ENCODE results near the gene NBPF6. TPM values are rescaled to one million over a fixed set of nuclear protein-coding genes. Genes with fewer than 3 reads are reported as not detected.
"Not testable (repeated sequence)": the region's sequence is repeated elsewhere in the genome, so short reads cannot be mapped to it uniquely, and the experiment has no call there.

Gene NBPF6, protein sequence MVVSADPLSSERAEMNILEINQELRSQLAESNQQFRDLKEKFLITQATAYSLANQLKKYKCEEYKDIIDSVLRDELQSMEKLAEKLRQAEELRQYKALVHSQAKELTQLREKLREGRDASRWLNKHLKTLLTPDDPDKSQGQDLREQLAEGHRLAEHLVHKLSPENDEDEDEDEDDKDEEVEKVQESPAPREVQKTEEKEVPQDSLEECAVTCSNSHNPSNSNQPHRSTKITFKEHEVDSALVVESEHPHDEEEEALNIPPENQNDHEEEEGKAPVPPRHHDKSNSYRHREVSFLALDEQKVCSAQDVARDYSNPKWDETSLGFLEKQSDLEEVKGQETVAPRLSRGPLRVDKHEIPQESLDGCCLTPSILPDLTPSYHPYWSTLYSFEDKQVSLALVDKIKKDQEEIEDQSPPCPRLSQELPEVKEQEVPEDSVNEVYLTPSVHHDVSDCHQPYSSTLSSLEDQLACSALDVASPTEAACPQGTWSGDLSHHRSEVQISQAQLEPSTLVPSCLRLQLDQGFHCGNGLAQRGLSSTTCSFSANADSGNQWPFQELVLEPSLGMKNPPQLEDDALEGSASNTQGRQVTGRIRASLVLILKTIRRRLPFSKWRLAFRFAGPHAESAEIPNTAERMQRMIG
- not detected for total RNA-seq

DNA sequence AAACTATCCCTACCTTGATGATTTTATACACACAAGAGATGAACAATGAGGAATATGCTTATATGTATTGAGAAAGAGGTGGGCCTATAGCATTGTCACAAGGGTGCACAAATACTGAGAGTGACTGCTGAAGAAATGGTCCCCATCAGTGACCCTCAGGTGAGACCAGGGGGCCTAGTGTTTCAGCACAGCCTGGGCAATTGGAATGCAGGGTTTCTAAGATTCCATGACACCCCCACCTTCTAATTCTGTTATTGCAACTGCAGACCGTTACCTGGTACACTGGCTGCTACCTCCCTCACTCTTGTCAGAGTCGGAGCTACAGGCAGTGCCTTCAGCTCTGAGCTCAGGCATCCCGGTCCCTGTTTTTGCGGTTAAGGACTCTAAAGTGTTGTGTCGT lies at the start of gene NBPF6:
Gene NBPF6, plus strand, starts transcription at position 301 of the 400 bp plus-strand sequence. CDS start 259 bp downstream, outside the sequence.
- not testable (repeated sequence) for DNase-seq

DNA sequence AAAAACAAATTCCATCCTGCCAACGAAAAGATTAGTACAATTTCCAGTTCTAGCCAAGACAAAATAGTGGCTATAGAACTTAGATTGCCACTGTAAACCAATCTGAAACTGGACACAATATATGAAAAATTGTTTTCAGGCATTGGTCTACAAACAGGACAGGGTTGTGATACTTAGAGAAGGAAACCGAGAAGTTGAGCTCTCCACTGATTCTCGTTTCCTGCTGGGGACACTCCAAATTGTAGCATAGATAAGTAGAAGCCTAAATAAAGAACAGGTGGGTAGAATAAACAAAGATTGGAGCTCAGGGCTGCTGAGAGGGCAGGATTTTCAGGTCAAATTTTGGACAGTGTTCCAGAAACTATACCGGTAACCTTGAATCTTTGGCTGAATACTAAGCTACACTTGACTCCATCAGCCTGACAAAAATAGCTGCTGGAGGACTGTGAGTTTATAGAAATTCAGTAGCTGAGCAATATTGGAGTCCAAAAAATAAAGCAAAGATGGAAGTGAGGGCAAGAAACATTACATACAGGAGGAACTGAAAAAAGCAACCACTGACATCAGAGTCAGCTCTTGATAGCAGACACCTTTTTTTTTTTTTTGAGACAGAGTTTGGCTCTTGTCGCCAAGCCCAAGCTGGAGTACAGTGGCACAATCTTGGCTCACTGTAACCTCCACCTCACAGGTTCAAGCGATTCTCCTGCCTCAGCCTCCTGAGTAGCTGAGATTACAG lies 38.9 kb upstream of the NBPF6 start:
- not testable (repeated sequence) for DNase-seq

DNA sequence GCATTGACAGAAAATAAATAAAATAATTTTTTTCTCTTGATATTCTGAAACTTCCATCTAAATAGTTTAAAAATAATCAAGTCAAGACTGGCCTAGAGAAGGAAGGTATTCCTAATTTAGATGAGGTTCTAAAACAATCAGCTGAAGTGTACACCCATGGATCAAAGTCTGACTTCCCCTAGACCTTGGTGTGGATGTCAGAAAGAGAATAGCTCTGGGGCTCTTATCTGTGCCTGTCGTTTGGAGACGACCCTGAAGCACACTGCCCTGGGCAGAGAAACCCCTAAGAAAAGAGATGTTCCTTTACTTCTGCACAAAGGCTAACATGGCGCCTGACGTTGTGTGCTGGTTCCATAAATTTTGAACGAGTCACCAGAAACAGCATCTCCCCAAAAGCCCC lies 30.0 kb upstream of the NBPF6 start:
- not testable (repeated sequence) for DNase-seq

DNA sequence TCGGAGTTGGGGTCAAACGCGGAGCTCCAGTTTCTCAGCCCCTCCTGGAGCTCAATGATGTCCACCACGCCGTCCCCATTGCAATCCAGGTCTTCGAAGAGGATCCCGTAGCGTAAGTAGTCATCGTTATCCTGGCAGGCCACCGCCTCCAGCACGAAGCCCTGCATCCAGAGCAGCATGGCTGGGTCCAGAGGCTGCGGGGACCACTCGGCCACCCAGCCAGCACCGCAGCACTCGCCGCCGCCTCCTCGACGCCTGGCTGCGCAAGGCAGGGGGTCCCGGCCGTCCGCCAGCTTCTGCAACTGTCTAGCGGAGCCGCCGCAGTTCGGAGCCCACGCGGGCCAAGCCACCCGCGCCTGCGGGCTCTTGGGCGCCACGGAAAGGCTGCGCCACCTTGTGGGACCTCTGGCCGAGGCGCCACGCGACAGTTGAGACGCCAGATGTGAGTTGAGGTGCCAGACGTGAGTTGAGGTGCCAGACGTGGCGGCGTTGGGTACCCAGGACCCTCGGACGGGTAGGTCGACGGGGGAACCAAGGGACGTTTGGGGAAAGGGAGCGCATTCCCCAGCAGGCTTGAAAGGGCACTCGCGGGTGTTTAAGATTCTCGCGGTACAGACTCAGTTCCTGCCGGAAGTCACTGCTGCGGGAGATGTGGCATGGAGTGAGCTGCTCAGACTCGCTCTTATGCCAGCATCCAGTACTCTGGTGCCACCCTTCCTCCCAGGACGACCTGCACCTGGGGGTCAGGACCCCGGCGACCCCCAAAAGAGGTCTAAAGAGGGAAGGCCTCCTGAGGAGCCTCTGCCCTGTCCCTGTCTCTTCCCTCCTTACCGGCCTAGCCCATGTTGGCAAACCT lies 28.9 kb upstream of the NBPF6 start:
- not testable (repeated sequence) for DNase-seq

DNA sequence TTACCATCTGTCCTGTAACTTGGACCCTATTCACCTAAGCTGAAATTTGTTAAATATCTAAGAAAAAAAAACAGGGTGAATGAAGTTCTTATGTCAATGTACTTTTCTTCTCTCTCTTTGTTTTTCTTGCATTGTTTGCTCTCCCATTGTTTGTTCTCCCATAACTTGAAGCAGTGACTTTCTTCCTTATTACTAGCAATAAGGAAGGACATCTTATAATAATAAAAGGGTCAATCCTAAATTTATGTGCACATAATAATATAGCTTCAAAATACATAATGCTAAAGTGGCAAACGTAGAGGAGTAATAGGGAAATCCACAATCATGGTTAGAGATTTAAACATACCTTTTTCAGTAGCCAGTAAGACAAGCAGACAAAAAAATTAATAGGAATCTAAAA lies 23.3 kb upstream of the NBPF6 start:
- DNase-seq: not testable (repeated sequence)

DNA sequence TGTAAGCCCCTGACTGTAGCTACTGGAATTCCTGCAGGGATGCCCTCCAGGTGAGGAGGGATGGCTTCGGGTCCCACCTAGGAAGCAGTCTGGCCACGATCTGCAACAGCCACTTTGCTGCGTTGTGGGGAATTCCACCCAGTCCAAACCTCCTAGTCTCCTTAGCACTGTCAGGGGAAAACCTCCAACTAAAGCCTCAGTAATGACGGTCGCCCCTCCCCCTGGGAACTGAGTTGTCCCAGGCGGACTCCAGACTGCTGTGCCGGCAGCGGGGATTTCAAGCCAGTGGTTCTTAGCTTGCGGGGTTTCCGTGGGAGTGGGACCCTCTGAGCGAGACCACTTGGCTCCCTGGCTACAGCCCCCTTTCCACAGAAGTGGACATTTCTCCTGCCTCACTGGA lies 18.1 kb upstream of the NBPF6 start:
- DNase-seq: not testable (repeated sequence)

DNA sequence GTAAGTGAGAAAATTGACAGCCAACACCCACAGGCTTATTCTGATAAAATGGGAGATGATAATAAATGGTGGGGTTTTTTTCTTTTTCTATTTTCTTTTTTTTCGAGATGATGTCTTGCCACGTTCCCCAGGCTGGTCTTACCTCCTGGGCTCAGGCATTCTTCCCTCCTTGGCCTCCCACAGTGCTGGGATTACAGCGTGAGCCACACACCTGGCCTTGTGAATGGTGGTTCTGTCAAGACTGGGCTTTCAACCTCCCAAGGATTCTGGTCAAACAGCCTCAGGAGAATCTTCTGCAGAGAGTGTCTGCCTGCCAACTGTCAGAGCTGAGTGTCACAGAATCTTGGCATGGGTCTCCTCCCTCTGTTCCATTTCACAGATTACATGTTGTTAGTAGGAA lies 16.7 kb upstream of the NBPF6 start:
- not testable (repeated sequence) for DNase-seq

DNA sequence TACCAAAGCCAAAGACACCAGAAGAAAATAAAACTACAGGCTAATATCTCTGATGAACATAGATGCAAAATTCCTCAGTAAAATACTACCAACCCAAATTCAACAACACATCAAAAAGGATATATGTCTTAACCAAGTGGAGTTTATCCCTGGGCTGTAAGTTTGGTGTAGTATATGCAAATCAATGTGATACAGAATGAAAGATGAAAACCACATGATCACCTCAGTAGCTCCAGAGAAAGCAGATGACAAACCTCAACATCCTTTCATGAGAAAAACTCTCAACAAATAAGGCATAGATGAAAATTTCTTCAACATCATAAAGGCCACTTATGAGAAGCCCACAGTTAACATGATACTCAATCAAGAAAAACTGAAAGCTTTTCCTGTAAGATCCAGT lies 11.6 kb upstream of the NBPF6 start:
- DNase-seq: not testable (repeated sequence)

DNA sequence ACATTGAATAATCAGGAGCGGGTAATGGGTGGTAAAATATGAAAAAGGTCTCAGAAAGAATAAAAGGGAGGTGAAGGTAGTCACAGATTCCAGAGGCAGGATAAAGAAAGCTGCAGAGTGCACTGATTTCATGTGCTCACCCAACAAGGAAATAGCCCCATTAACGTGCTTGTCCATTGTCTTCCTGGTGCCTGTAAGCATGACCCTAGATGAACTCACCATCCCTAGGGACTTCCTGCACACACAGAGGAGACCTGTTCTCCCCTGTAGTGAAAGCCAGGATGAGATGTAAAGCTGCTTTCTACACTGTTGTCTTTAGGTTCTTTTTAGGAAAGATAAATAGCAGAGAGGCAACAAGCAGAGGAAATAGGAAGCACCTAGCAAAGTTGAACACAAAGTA lies 4.4 kb downstream of the NBPF6 start:
- DNase-seq: not testable (repeated sequence)

DNA sequence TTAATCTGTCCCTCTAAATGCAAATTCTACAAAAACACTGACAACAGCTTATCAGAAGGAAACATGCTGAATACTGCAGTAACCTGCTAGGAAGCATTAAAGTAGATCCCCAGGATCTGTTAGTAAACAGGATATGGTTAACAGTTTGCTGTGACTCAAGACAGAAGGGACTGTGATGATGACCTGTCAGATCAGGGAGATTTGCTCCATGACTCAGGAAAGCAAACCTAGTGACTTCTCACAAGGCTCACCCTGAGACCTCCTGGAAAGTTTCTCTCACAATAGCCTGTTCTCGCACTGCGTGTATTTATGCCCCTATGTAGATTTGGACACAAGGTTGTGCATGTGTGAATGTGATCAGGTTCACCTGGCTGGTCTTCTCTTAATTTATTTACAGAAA lies 8.5 kb downstream of the NBPF6 start:
- DNase-seq: not testable (repeated sequence)

DNA sequence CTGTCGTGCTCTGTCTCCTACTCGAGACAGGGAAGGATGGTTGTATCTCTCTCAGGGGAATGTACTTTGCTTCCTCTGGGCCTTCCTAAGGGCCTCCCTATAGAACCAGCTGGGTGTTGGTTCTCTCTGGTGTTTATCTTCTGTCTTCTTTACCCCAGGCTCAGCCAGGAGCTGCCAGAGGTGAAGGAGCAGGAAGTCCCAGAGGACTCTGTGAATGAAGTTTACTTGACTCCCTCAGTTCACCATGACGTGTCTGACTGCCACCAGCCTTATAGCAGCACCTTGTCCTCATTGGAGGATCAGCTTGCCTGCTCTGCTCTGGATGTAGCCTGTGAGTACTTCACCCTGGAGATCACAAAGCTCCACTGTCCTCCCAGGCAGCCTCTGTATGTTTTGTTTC lies 11.6 kb downstream of the NBPF6 start:
- not testable (repeated sequence) for DNase-seq

DNA sequence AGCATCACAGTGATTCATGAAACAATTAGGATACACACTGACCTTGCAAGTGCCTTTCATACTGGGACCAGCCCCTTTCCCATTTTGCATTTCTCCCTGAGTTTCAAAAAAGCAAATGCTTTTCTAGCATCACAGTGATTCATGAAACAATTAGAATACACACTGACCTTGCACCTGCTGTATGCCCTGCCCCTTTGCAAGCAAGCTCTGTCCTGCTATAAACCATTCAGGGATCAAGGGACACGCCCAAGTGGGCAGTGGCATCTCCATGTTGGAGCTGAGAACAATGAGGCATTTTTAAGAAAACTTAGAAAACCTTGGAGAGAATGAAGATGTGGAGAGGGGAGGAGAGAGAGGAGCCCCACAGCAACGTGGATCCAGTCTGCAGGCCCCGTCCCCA lies 13.8 kb downstream of the NBPF6 start:
- not testable (repeated sequence) for DNase-seq

DNA sequence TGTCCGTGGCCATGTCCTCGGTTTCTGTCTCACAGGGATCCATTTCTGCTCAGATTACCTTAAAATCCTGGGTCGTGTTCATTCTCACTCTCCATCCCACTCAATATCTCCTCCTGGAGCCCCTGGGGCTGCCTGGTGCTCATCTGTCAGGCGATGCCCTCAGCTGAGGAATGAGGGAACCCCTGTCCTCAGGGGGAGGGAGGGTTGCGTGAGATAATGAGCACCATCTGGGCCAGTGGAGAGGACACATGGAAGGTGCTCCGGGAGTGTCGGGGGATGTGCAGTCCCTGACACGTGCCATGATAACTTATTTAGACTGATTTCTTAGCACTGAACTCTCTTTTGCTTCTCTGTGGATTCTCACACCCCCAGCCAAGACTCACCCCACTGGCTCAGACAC lies 16.0 kb downstream of the NBPF6 start:
- DNase-seq: not testable (repeated sequence)

DNA sequence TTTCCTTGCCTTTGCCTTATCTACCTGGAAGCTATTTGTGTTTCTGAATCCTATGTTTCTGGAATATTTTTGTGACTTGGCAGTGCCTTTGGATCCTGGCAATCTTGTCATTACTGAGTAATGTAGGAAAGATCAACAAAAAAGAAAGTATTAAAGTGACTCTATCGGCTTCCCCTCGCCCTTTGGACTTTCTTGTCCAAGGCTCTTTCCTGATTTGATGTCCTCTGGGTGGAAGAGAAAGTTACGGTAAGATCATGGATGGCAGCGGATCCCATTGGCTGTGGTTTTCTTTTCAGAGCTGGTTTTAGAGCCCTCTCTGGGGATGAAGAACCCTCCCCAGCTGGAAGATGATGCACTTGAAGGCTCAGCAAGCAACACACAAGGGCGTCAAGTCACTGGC lies 17.0 kb downstream of the NBPF6 start:
- not testable (repeated sequence) for DNase-seq

DNA sequence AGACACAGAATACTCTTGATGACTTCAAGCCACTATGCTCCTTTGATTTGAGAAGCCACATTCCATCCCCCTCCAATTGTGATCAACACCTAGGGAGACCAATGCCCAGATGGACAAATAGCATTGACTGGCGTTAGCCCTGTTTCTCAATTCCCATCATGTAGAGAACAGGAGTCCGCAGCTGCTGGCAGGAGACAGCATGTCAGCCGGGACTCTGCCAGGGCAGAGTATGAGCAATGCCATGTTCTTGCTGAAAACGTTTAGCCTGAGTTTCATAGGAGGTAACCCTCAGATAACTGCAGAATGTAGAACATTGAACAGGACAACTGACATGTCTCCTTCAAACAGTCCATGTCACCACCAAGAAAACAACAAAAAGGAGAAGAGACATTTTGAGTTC lies 20.6 kb downstream of the NBPF6 start:
- not testable (repeated sequence) for DNase-seq

DNA sequence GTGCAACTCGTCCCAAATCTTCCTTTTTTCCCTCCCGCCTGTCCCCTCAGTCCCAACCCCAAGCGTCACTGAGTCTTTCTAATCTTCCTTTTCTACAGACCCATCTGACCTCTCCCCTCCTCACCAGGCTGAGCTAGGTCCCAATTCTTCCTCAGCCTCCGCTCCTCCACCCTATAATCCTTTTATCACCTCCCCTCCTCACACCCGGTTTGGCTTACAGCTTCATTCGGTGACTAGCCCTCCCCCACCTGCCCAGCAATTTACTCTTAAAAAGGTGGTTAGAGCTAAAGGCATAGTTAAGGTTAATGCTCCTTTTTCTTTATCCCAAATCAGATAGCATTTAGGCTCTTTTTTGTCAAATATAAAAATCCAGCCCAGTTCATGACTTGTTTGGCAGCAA lies 24.4 kb downstream of the NBPF6 start:
- DNase-seq: not testable (repeated sequence)

DNA sequence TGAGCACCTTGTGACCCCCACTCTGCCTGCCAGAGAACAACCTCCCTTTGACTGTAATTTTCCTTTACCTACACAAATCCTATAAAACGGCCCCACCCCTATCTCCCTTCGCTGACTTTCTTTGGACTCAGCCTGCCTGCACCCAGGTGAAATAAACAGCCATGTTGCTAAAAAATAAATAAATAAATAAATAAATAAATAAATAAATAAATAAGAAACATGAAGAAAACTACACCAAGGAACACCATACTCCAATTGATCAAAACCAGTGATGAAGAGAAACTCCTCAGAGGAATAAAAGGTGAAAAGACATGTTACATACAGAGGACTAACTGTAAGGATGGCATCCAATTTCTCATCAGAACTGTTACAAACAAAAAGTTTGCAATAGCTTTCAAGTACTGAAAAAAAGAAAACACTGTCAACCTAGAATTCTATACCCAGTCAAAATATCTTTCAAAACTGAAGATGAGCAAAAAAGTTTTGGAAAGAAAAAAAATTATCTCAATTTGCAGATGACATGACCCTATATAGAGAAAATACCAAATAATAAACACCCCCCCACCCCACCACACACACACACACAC lies 28.4 kb downstream of the NBPF6 start:
- DNase-seq: no peak

DNA sequence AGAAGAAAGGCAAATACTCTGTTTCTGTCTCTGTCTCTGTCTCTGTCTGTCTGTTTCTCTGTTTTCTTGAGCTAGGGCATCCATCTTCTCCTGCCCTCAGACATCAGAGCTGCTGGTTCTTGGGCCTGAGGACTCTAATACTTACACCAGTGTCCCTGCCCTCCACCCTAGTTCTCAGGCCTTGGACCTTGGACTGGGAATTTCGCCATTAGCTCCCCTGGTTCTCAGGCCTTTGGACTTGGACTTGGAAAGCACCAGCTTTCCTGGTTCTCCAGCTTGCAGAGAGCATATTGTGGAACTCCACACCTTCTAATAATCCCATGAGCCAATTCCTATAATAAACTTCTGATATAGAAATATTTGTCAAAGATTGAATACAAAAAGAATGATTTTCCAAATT lies 32.6 kb downstream of the NBPF6 start:
- no peak for DNase-seq

DNA sequence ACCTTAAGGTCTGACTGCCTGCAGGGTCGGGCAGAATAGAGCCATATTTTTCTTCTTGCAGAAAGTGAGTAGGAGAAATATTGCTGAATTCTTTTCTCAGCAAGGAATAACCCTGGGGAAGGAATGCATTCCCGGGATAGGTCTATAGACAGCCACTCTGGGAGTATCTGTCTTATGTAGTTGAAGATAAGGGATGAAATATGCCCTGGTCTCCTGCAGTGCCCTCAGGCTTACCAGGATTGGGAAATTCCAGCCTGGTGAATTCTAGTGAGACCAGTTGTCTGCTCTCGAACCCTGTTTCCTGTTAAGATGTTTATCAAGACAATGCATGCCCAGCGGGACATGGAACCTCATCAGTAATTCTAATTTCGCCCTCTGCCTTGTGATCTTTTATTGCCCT lies 35.8 kb downstream of the NBPF6 start:
- DNase-seq: not testable (repeated sequence)

DNA sequence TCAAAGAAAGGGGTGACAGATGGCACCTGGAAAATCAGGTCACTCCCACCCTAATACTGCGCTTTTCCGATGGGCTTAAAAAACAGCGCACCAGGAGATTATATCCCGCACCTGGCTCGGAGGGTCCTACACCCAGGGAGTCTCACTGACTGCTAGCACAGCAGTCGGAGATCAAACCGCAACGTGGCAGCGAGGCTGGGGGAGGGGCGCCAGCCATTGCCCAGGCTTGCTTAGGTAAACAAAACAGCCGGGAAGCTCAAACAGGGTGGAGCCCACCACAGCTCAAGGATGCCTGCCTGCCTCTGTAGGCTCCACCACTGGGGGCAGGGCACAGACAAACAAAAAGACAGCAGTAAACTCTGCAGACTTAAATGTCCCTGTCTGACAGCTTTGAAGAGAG lies 36.6 kb downstream of the NBPF6 start:
- DNase-seq: not testable (repeated sequence)

DNA sequence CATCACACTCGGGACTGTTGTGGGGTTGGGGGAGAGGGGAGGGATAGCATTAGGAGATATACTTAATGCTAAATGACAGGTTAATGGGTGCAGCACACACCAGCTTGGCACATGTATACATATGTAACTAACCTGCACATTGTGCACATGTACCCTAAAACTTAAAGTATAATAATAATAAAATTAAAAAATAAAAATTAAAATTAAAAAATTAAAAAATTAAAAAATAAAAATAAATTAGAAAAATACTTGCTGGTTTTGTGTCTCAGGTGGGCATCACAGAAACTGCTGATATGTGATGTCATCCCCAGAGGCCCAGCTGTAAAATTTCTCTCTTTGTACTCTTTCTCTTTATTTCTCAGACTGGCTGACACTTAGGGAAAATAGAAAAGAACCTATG lies 44.9 kb downstream of the NBPF6 start:
- DNase-seq: not testable (repeated sequence)

DNA sequence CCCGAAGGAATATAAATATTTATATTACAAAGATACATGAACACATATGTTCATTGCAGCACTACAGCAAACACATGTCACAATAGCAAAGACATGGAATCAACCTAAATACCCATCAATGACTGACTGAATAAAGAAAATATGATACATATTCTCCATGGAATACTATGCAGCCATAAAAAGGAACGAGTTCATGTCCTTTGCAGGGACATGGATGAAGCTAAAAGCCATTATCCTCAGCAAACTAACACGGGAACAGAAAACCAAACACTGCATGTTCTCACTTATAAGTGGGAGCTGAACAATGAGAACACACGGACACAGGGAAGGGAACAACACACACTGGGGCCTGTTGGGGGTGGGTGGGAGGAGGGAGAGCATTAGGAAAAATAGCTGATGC lies 46.7 kb downstream of the NBPF6 start:
- not testable (repeated sequence) for DNase-seq

Measured in skin of body (tissue), 2 donors.